Erythroblast (primary cell): ENCODE results near the gene CFAP107.

Experiments used
- GATA1 ChIP-seq: IDR thresholded peaks from 2 replicates; pipeline ENCODE4 v1.6.1; 2011; ENCODE audit warnings: low read depth, mild to moderate bottlenecking, control low read depth, low read length, moderate library complexity
- POLR2A ChIP-seq: IDR thresholded peaks from 2 replicates; pipeline ENCODE4 v1.6.1; 2011; ENCODE audit warnings: mild to moderate bottlenecking, low read length

GRCh38 chr1:12764016-12764415, 18.0 kb downstream of the CFAP107 start:
- no peak for TF ChIP-seq POLR2A
- no peak for TF ChIP-seq GATA1
